ENCODE results near the gene MOCOS. TPM values are rescaled to one million over a fixed set of nuclear protein-coding genes. Genes with fewer than 3 reads are reported as not detected.

The MOCOS gene
- total and polyA plus RNA-seq, 4 donors = 1.9 to 27.0 (median 17.0) TPM

DNA sequence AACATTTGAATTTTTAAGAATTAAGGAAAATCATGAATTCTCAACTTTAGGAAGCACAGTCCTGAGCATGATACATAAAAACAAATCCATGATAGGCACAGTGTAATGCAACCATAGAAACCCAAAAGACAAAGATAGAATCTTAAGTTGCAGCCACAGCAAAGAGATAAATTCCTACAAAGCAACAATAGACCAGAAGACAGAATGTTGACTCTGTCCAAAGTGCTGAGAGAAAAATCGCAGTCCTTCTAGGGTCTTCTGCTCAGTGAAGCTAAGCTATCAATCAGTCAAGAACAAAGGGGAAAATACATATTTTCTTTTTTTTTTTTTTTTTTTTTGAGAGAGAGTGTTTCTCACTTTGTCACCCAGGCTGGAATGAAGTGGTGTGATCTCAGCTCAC lies 88.3 kb downstream of the MOCOS start:
- Histone ChIP-seq H3K9me3 (ENCODE audit: control insufficient read depth in 4 of 4, low read length in 3 of 4) (no peaks in the 10 kb centered on the region), H3K4me1 (ENCODE audit: control insufficient read depth in 4 of 4, insufficient read depth in 4 of 4, low read length in 3 of 4) (no peaks in the 10 kb centered on the region), H3K27me3 (ENCODE audit: control insufficient read depth in 4 of 4, insufficient read depth in 4 of 4, low read length in 3 of 4) (no peaks in the 10 kb centered on the region), H3K9ac (ENCODE audit: low read depth in 1 of 2, low read length in 2 of 2) (no peak overlapping the region), H3K27ac (ENCODE audit: low read depth in 1 of 2, low read length in 2 of 2) (no peak overlapping the region), H3K36me3 (ENCODE audit: control insufficient read depth in 4 of 4, insufficient read depth in 3 of 4, low read depth in 1 of 4, low read length in 3 of 4) (peaks cover 0 to 2% (median 0%) of the 10 kb centered on the region in 4 donors), H3K4me3 (ENCODE audit: low read depth in 1 of 3, low read length in 3 of 3) (no peak overlapping the region)
- no peak for DNase-seq (ENCODE audit: low spot score)
- TF ChIP-seq NR2F2 (IDR thresholded peaks at IDR 0.05) = no peak
- no peak for TF ChIP-seq EGR1 (IDR thresholded peaks at IDR 0.05; ENCODE audit: low read depth in 2 of 2)
- no peak for TF ChIP-seq JUND (IDR thresholded peaks at IDR 0.05)
- WGBS = 96% methylated on average over 1 of the region's 1 CpG

GRCh38 chr18:36279001-36279400 lies 91.7 kb downstream of the MOCOS start:
- no peaks in the 10 kb centered on the region for H3K36me3 ChIP-seq (ENCODE audit: control insufficient read depth in 4 of 4, insufficient read depth in 3 of 4, low read depth in 1 of 4, low read length in 3 of 4)
- H3K9ac ChIP-seq (ENCODE audit: low read depth in 1 of 2, low read length in 2 of 2) = no peak overlapping the region
- no peaks in the 10 kb centered on the region for H3K9me3 ChIP-seq (ENCODE audit: control insufficient read depth in 4 of 4, low read length in 3 of 4)
- no peaks in the 10 kb centered on the region for H3K4me1 ChIP-seq (ENCODE audit: control insufficient read depth in 4 of 4, insufficient read depth in 4 of 4, low read length in 3 of 4)
- H3K27ac ChIP-seq (ENCODE audit: low read depth in 1 of 2, low read length in 2 of 2) = no peak overlapping the region
- 77% methylated on average over 3 of the region's 3 CpGs for WGBS
- H3K4me3 ChIP-seq (ENCODE audit: low read depth in 1 of 3, low read length in 3 of 3) = no peak overlapping the region
- no peaks in the 10 kb centered on the region for H3K27me3 ChIP-seq (ENCODE audit: control insufficient read depth in 4 of 4, insufficient read depth in 4 of 4, low read length in 3 of 4)
- TF ChIP-seq TAF1 (conservative IDR thresholded peaks at IDR 0.05) (no peak), RAD21 (IDR thresholded peaks at IDR 0.05) (no peak), NR2F2 (IDR thresholded peaks at IDR 0.05) (no peak), JUND (IDR thresholded peaks at IDR 0.05) (no peak), YY1 (IDR thresholded peaks at IDR 0.05) (no peak)
- TF ChIP-seq, protein P1, sequence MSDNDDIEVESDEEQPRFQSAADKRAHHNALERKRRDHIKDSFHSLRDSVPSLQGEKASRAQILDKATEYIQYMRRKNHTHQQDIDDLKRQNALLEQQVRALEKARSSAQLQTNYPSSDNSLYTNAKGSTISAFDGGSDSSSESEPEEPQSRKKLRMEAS (IDR thresholded peaks at IDR 0.05) = no peak
- DNase-seq (ENCODE audit: low spot score) = no peak

GRCh38 chr18:36281936-36282335 lies 94.6 kb downstream of the MOCOS start:
- Histone ChIP-seq H3K9ac (ENCODE audit: low read depth in 1 of 2, low read length in 2 of 2) (no peak overlapping the region), H3K9me3 (ENCODE audit: control insufficient read depth in 4 of 4, low read length in 3 of 4) (no peaks in the 10 kb centered on the region), H3K36me3 (ENCODE audit: control insufficient read depth in 4 of 4, insufficient read depth in 3 of 4, low read depth in 1 of 4, low read length in 3 of 4) (no peaks in the 10 kb centered on the region), H3K27me3 (ENCODE audit: control insufficient read depth in 4 of 4, insufficient read depth in 4 of 4, low read length in 3 of 4) (no peaks in the 10 kb centered on the region), H3K27ac (ENCODE audit: low read depth in 1 of 2, low read length in 2 of 2) (no peak overlapping the region), H3K4me1 (ENCODE audit: control insufficient read depth in 4 of 4, insufficient read depth in 4 of 4, low read length in 3 of 4) (peaks cover 0 to 3% (median 0%) of the 10 kb centered on the region in 4 donors), H3K4me3 (ENCODE audit: low read depth in 1 of 3, low read length in 3 of 3) (no peak overlapping the region)
- no peak for DNase-seq (ENCODE audit: low spot score)
- WGBS = 61% methylated on average over 3 of the region's 3 CpGs
- TF ChIP-seq, protein P2, sequence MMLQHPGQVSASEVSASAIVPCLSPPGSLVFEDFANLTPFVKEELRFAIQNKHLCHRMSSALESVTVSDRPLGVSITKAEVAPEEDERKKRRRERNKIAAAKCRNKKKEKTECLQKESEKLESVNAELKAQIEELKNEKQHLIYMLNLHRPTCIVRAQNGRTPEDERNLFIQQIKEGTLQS (IDR thresholded peaks at IDR 0.05) = no peak
- no peak for TF ChIP-seq RXRA (IDR thresholded peaks at IDR 0.05)
- TF ChIP-seq HNF4A (conservative IDR thresholded peaks at IDR 0.05) = no peak
- no peak for TF ChIP-seq NR2F2 (IDR thresholded peaks at IDR 0.05)
- TF ChIP-seq, protein P3, sequence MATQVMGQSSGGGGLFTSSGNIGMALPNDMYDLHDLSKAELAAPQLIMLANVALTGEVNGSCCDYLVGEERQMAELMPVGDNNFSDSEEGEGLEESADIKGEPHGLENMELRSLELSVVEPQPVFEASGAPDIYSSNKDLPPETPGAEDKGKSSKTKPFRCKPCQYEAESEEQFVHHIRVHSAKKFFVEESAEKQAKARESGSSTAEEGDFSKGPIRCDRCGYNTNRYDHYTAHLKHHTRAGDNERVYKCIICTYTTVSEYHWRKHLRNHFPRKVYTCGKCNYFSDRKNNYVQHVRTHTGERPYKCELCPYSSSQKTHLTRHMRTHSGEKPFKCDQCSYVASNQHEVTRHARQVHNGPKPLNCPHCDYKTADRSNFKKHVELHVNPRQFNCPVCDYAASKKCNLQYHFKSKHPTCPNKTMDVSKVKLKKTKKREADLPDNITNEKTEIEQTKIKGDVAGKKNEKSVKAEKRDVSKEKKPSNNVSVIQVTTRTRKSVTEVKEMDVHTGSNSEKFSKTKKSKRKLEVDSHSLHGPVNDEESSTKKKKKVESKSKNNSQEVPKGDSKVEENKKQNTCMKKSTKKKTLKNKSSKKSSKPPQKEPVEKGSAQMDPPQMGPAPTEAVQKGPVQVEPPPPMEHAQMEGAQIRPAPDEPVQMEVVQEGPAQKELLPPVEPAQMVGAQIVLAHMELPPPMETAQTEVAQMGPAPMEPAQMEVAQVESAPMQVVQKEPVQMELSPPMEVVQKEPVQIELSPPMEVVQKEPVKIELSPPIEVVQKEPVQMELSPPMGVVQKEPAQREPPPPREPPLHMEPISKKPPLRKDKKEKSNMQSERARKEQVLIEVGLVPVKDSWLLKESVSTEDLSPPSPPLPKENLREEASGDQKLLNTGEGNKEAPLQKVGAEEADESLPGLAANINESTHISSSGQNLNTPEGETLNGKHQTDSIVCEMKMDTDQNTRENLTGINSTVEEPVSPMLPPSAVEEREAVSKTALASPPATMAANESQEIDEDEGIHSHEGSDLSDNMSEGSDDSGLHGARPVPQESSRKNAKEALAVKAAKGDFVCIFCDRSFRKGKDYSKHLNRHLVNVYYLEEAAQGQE (IDR thresholded peaks at IDR 0.05) = no peak
- no peak for TF ChIP-seq JUND (IDR thresholded peaks at IDR 0.05)
- TF ChIP-seq FOXA1 (IDR thresholded peaks at IDR 0.05) = no peak
- no peak for TF ChIP-seq GABPA (IDR thresholded peaks at IDR 0.05 in 1 of 2, conservative IDR thresholded peaks at IDR 0.05 in 1 of 2)
- no peak for TF ChIP-seq CTCF (IDR thresholded peaks at IDR 0.05; ENCODE audit: low read depth, low read length, missing input control)
- no peak for TF ChIP-seq EGR1 (IDR thresholded peaks at IDR 0.05; ENCODE audit: low read depth in 2 of 2)
- no peak for TF ChIP-seq TAF1 (conservative IDR thresholded peaks at IDR 0.05)
- TF ChIP-seq, protein P1 (IDR thresholded peaks at IDR 0.05) = no peak
- no peak for TF ChIP-seq ZBTB33 (IDR thresholded peaks at IDR 0.05)
- TF ChIP-seq YY1 (IDR thresholded peaks at IDR 0.05) = no peak
- no peak for TF ChIP-seq FOXA2 (IDR thresholded peaks at IDR 0.05)
- no peak for TF ChIP-seq RAD21 (IDR thresholded peaks at IDR 0.05)
- no peak for TF ChIP-seq SP1 (IDR thresholded peaks at IDR 0.05)
- TF ChIP-seq HNF4G (IDR thresholded peaks at IDR 0.05) = no peak

All from liver (tissue), 9 donors.